Fibroblast of lung (primary cell): Measurements from ENCODE around the gene HGFAC.

ENCODE experiments used
- CTCF ChIP-seq, 2 donors: IDR thresholded peaks in 1 of 2; conservative IDR thresholded peaks in 1 of 2; 1 replicate in 1 of 2; 2 replicates in 1 of 2; pipeline ENCODE4 v1.5.1; 2011 to 2012; ENCODE audit warnings: low read length in 2 of 2, control low read depth in 1 of 2, inconsistent platforms in 1 of 2, low read depth in 1 of 2, mild to moderate bottlenecking in 1 of 2
- EZH2 ChIP-seq: IDR thresholded peaks from 2 replicates; pipeline ENCODE4 v1.5.1; 2012; ENCODE audit warnings: low read length, control low read depth, mild to moderate bottlenecking; ENCODE audit errors: missing control alignments

- no peak for TF ChIP-seq CTCF (conservative IDR thresholded peaks at IDR 0.05 in 1 of 2, IDR thresholded peaks at IDR 0.05 in 1 of 2; ENCODE audit: low read depth in 1 of 2, low read length in 2 of 2)
- TF ChIP-seq EZH2, result no peak
Measured at GRCh38 chr4:3485011-3485791, 43.4 kb downstream of the HGFAC start.
